Measurements from ENCODE around the gene TTC39A. TPM values are rescaled to one million over a fixed set of nuclear protein-coding genes. Genes with fewer than 3 reads are reported as not detected.

Gene TTC39A
- total and polyA plus RNA-seq, 4 experiments from 2014 or later, result not detected

DNA sequence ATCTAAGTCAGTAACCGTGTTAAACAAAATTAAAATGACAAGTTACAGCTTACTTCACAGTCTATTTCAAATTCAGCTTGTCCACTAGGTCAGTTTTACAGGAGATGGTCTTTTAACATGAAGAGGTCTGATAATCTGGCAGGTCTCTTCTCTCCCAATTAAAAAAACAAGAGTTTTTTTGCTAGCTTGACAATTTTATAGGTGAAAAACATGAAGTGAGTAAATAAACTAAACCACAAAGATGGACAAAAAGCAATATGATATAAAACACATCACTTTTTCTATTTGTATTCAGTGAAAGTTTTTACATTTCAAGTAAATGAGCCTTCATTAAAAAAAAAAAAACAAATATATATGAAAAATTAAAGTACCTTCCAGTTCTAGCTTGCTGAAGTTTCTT, 25.0 kb upstream of the TTC39A start:
- POLR2A ChIA-PET (ENCODE audit: partially characterized antibody), result no interaction called here
- intact Hi-C loops (cut with micrococcal nuclease), result no loop called here
- no peaks in the 10 kb centered on the region for H3K9me3 ChIP-seq (ENCODE audit: control insufficient read depth in 1 of 2, low read length in 2 of 2)
- H3K36me3 ChIP-seq (ENCODE audit: insufficient read depth, low read length), result peaks cover 22% of the 10 kb centered on the region
- H3K27ac ChIP-seq (ENCODE audit: low read depth, low read length), result no peak overlapping the region
- Mint-ChIP-seq H3K9me3 (no peaks in the 10 kb centered on the region), H3K36me3 (peaks cover 28 to 38% of the 10 kb centered on the region in 2 donors), H3K27me3 (no peaks in the 10 kb centered on the region), H3K4me1 (no peaks in the 10 kb centered on the region), H3K4me3 (no peak overlapping the region), H3K27ac (no peak overlapping the region)
- no peak overlapping the region for H3K4me3 ChIP-seq (ENCODE audit: low read length in 2 of 2)
- CTCF ChIA-PET (ENCODE audit: partially characterized antibody), result no interaction called here
- H3K27me3 ChIP-seq (ENCODE audit: insufficient read depth, low read length), result no peaks in the 10 kb centered on the region
- no peaks in the 10 kb centered on the region for H3K4me1 ChIP-seq (ENCODE audit: insufficient read depth, low read length)
- no peak for DNase-seq

GRCh38 chr1:51354416-51354815, 24.1 kb upstream of the TTC39A start:
- intact Hi-C loops (cut with micrococcal nuclease), result no loop called here
- H3K4me3 Mint-ChIP-seq, result no peak overlapping the region
- H3K36me3 Mint-ChIP-seq, result peaks cover 23 to 31% of the 10 kb centered on the region in 2 donors
- no peak for DNase-seq
- peaks cover 22% of the 10 kb centered on the region for H3K36me3 ChIP-seq (ENCODE audit: insufficient read depth, low read length)
- no peak overlapping the region for H3K27ac Mint-ChIP-seq
- POLR2A ChIA-PET (ENCODE audit: partially characterized antibody), result no interaction called here
- no peaks in the 10 kb centered on the region for H3K9me3 Mint-ChIP-seq
- H3K4me1 Mint-ChIP-seq, result no peaks in the 10 kb centered on the region
- no peaks in the 10 kb centered on the region for H3K4me1 ChIP-seq (ENCODE audit: insufficient read depth, low read length)
- no peaks in the 10 kb centered on the region for H3K9me3 ChIP-seq (ENCODE audit: control insufficient read depth in 1 of 2, low read length in 2 of 2)
- CTCF ChIA-PET (ENCODE audit: partially characterized antibody), result interaction anchor here (0.6 kb wide), 1 partner anchor 372 kb away, joined by 3 read pairs; no protein-coding TSS in a partner anchor
- no peaks in the 10 kb centered on the region for H3K27me3 ChIP-seq (ENCODE audit: insufficient read depth, low read length)
- H3K27ac ChIP-seq (ENCODE audit: low read depth, low read length), result no peak overlapping the region
- H3K4me3 ChIP-seq (ENCODE audit: low read length in 2 of 2), result no peak overlapping the region
- H3K27me3 Mint-ChIP-seq, result no peaks in the 10 kb centered on the region

GRCh38 chr1:51351907-51352306, 21.5 kb upstream of the TTC39A start:
- no peaks in the 10 kb centered on the region for H3K4me1 Mint-ChIP-seq
- H3K9me3 Mint-ChIP-seq, result peaks cover 0 to 1% (median 0%) of the 10 kb centered on the region in 8 donors
- Histone ChIP-seq H3K27ac (ENCODE audit: low read depth, low read length) (no peak overlapping the region), H3K27me3 (ENCODE audit: insufficient read depth, low read length) (no peaks in the 10 kb centered on the region), H3K9me3 (ENCODE audit: control insufficient read depth in 1 of 2, low read length in 2 of 2) (no peaks in the 10 kb centered on the region), H3K36me3 (ENCODE audit: insufficient read depth, low read length) (peaks cover 18% of the 10 kb centered on the region), H3K4me3 (ENCODE audit: low read length in 2 of 2) (no peak overlapping the region), H3K4me1 (ENCODE audit: insufficient read depth, low read length) (no peaks in the 10 kb centered on the region)
- DNase-seq, result no peak
- H3K4me3 Mint-ChIP-seq, result no peak overlapping the region
- intact Hi-C loops (cut with micrococcal nuclease), result no loop called here
- peaks cover 21 to 23% of the 10 kb centered on the region in 2 donors for H3K36me3 Mint-ChIP-seq
- ChIA-PET POLR2A (ENCODE audit: partially characterized antibody) (no interaction called here), CTCF (ENCODE audit: partially characterized antibody) (no interaction called here)
- no peaks in the 10 kb centered on the region for H3K27me3 Mint-ChIP-seq
- H3K27ac Mint-ChIP-seq, result peak overlapping the region in 1 of 7 donors; percentile 6

GRCh38 chr1:51349862-51350261, 19.5 kb upstream of the TTC39A start:
- H3K9me3 Mint-ChIP-seq, result peaks cover 0 to 1% (median 0%) of the 10 kb centered on the region in 8 donors
- peaks cover 5 to 10% of the 10 kb centered on the region in 2 donors for H3K36me3 Mint-ChIP-seq
- ChIA-PET POLR2A (ENCODE audit: partially characterized antibody) (no interaction called here), CTCF (ENCODE audit: partially characterized antibody) (no interaction called here)
- H3K27ac Mint-ChIP-seq, result peak overlapping the region in 1 of 7 donors; percentile 33
- Histone ChIP-seq H3K27me3 (ENCODE audit: insufficient read depth, low read length) (peaks cover 9% of the 10 kb centered on the region), H3K9me3 (ENCODE audit: control insufficient read depth in 1 of 2, low read length in 2 of 2) (no peaks in the 10 kb centered on the region), H3K4me1 (ENCODE audit: insufficient read depth, low read length) (no peaks in the 10 kb centered on the region), H3K4me3 (ENCODE audit: low read length in 2 of 2) (no peak overlapping the region), H3K27ac (ENCODE audit: low read depth, low read length) (no peak overlapping the region), H3K36me3 (ENCODE audit: insufficient read depth, low read length) (peaks cover 1% of the 10 kb centered on the region)
- no peak overlapping the region for H3K4me3 Mint-ChIP-seq
- DNase-seq, result no peak
- no peaks in the 10 kb centered on the region for H3K4me1 Mint-ChIP-seq
- peaks cover 5 to 12% of the 10 kb centered on the region in 2 donors for H3K27me3 Mint-ChIP-seq
- intact Hi-C loops (cut with micrococcal nuclease), result no loop called here

GRCh38 chr1:51348147-51348527, 17.8 kb upstream of the TTC39A start:
- intact Hi-C loops (cut with micrococcal nuclease), result no loop called here
- peaks cover 6% of the 10 kb centered on the region for H3K4me1 ChIP-seq (ENCODE audit: insufficient read depth, low read length)

DNA sequence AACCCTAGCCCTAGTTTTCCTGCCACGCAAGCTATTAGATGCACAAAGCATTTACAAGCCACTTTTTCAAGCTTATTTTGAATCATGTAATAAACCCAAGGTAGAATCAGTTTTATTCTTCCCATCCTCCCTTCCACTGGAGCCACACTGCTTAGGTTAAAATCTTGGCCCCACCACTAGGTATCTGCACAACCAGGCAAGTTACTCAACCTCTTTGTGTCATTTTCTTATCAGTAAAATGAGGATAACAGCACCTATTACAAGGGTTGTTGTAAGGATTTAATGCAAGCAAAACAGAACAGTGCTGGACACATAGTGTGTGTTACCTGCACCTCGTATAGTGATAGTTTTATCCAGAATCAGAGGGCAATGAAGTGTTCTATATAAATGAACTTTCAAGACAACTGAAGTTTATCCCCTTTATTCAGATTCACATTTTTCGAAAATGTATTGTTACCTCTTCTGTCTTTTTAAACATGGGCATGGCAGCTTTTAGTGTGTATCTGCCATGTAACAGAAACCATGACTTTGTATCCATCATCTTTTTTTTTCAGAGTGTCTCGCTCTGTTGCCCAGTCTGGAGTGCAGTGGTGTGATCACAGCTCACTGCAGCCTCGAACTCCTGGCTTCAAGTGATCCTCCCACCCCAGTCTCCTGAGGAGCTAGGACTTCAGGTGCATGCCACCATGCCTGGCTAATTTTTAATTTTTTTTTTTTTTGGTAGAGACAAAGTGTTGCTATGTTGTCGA, 17.2 kb upstream of the TTC39A start:
- Histone ChIP-seq H3K4me3 (ENCODE audit: low read length in 2 of 2) (no peak overlapping the region), H3K4me1 (ENCODE audit: insufficient read depth, low read length) (peaks cover 6% of the 10 kb centered on the region), H3K36me3 (ENCODE audit: insufficient read depth, low read length) (no peaks in the 10 kb centered on the region), H3K27me3 (ENCODE audit: insufficient read depth, low read length) (peaks cover 26% of the 10 kb centered on the region), H3K9me3 (ENCODE audit: control insufficient read depth in 1 of 2, low read length in 2 of 2) (no peaks in the 10 kb centered on the region), H3K27ac (ENCODE audit: low read depth, low read length) (no peak overlapping the region)
- POLR2A ChIA-PET (ENCODE audit: partially characterized antibody), result no interaction called here
- DNase-seq, result no peak
- peaks cover 18 to 28% of the 10 kb centered on the region in 2 donors for H3K27me3 Mint-ChIP-seq
- peaks cover 5 to 8% (median 7%) of the 10 kb centered on the region in 4 donors for H3K4me1 Mint-ChIP-seq
- CTCF ChIA-PET (ENCODE audit: partially characterized antibody), result no interaction called here
- intact Hi-C loops (cut with micrococcal nuclease), result no loop called here
- peaks cover 0 to 2% (median 0%) of the 10 kb centered on the region in 8 donors for H3K9me3 Mint-ChIP-seq
- no peak overlapping the region for H3K4me3 Mint-ChIP-seq
- H3K36me3 Mint-ChIP-seq, result peaks cover 0 to under 1% of the 10 kb centered on the region in 2 donors
- H3K27ac Mint-ChIP-seq, result peak overlapping the region in 1 of 7 donors; percentile 4

More at GRCh38 chr1:51348147-51348527, 17.8 kb upstream of the TTC39A start:
- no peaks in the 10 kb centered on the region for H3K9me3 ChIP-seq (ENCODE audit: control insufficient read depth in 1 of 2, low read length in 2 of 2)
- Mint-ChIP-seq H3K27ac (no peak overlapping the region), H3K27me3 (peaks cover 14 to 23% of the 10 kb centered on the region in 2 donors), H3K4me3 (no peak overlapping the region), H3K9me3 (peaks cover 0 to 2% (median 0%) of the 10 kb centered on the region in 8 donors), H3K4me1 (peaks cover 5 to 8% (median 7%) of the 10 kb centered on the region in 4 donors), H3K36me3 (peaks cover 1 to 4% of the 10 kb centered on the region in 2 donors)
- POLR2A ChIA-PET (ENCODE audit: partially characterized antibody), result no interaction called here
- H3K36me3 ChIP-seq (ENCODE audit: insufficient read depth, low read length), result no peaks in the 10 kb centered on the region
- H3K27me3 ChIP-seq (ENCODE audit: insufficient read depth, low read length), result peaks cover 20% of the 10 kb centered on the region
- CTCF ChIA-PET (ENCODE audit: partially characterized antibody), result no interaction called here
- DNase-seq, result no peak
- H3K27ac ChIP-seq (ENCODE audit: low read depth, low read length), result no peak overlapping the region
- H3K4me3 ChIP-seq (ENCODE audit: low read length in 2 of 2), result no peak overlapping the region

GRCh38 chr1:51346086-51346942, 16.0 kb upstream of the TTC39A start:
- Mint-ChIP-seq H3K4me3 (peak overlapping the region in 2 of 8 donors; percentile 23 to 26), H3K27ac (peak overlapping the region in 1 of 7 donors; percentile 8), H3K27me3 (peaks cover 24 to 38% of the 10 kb centered on the region in 2 donors), H3K36me3 (no peaks in the 10 kb centered on the region), H3K9me3 (peaks cover 0 to 2% (median 0%) of the 10 kb centered on the region in 8 donors), H3K4me1 (peaks cover 5 to 8% (median 7%) of the 10 kb centered on the region in 4 donors)
- Histone ChIP-seq H3K9me3 (ENCODE audit: control insufficient read depth in 1 of 2, low read length in 2 of 2) (no peaks in the 10 kb centered on the region), H3K4me3 (ENCODE audit: low read length in 2 of 2) (no peak overlapping the region), H3K36me3 (ENCODE audit: insufficient read depth, low read length) (no peaks in the 10 kb centered on the region), H3K27me3 (ENCODE audit: insufficient read depth, low read length) (peaks cover 31% of the 10 kb centered on the region), H3K4me1 (ENCODE audit: insufficient read depth, low read length) (peaks cover 6% of the 10 kb centered on the region), H3K27ac (ENCODE audit: low read depth, low read length) (no peak overlapping the region)
- ChIA-PET CTCF (ENCODE audit: partially characterized antibody) (no interaction called here), POLR2A (ENCODE audit: partially characterized antibody) (no interaction called here)
- intact Hi-C loops (cut with micrococcal nuclease), result no loop called here
- DNase-seq, result no peak

Measured in CD4-positive, alpha-beta memory T cell (primary cell).